HG03095 (cell line): Measurements from ENCODE around the gene ZBTB24.

Experiments used
- ATAC-seq: cut with Tn5 transposase; IDR thresholded peaks from one replicate; pipeline ENCODE4 v1.9.1; 2021; ENCODE audit warnings: moderate library complexity; ENCODE audit not compliant: unreplicated experiment

ZBTB24 gene

GRCh38 chr6:109503327-109504224 is 20.6 kb upstream of the ZBTB24 start:
- no peak for ATAC-seq

- no peak for ATAC-seq
Observed at GRCh38 chr6:109498936-109499335, 15.9 kb upstream of the ZBTB24 start.

GRCh38 chr6:109498052-109498451 is 15.0 kb upstream of the ZBTB24 start:
- ATAC-seq = no peak

GRCh38 chr6:109496036-109496772 is 13.2 kb upstream of the ZBTB24 start:
- no peak for ATAC-seq

GRCh38 chr6:109493865-109494264 is 10.8 kb upstream of the ZBTB24 start:
- no peak for ATAC-seq

GRCh38 chr6:109491207-109491938 is 8.4 kb upstream of the ZBTB24 start:
- no peak for ATAC-seq

GRCh38 chr6:109490713-109491112 is 7.7 kb upstream of the ZBTB24 start:
- no peak for ATAC-seq

GRCh38 chr6:109488001-109488400 is 5.0 kb upstream of the ZBTB24 start:
- no peak for ATAC-seq

- ATAC-seq = no peak
Observed at GRCh38 chr6:109486068-109486467, 3.0 kb upstream of the ZBTB24 start.

GRCh38 chr6:109485266-109485935 is 2.4 kb upstream of the ZBTB24 start:
- ATAC-seq = no peak

GRCh38 chr6:109484122-109484521 is 1.1 kb upstream of the ZBTB24 start:
- no peak for ATAC-seq

GRCh38 chr6:109483735-109484057 is 677 bp upstream of the ZBTB24 start:
- ATAC-seq = no peak

GRCh38 chr6:109480993-109481480 is 2.0 kb downstream of the ZBTB24 start:
- no peak for ATAC-seq

- ATAC-seq = no peak
Observed at GRCh38 chr6:109478841-109479624, 4.0 kb downstream of the ZBTB24 start.

- ATAC-seq = no peak
Observed at GRCh38 chr6:109478222-109478805, 4.7 kb downstream of the ZBTB24 start.

- no peak for ATAC-seq
Observed at GRCh38 chr6:109477725-109478124, 5.3 kb downstream of the ZBTB24 start.

- no peak for ATAC-seq
Observed at GRCh38 chr6:109477184-109477583, 5.8 kb downstream of the ZBTB24 start.

GRCh38 chr6:109475625-109476024 is 7.4 kb downstream of the ZBTB24 start:
- no peak for ATAC-seq

GRCh38 chr6:109474995-109475394 is 8.0 kb downstream of the ZBTB24 start:
- ATAC-seq = no peak

- ATAC-seq = no peak
Observed at GRCh38 chr6:109473120-109473519, 9.9 kb downstream of the ZBTB24 start.
